Suppressor macrophage treated with lipopolysaccharide for 4 hours (primary cell): ENCODE data around the gene ZNF440.
"Not testable (repeated sequence)": the region's sequence is repeated elsewhere in the genome, so short reads cannot be mapped to it uniquely, and the experiment has no call there.

Experiments
- DNase-seq: peaks from one replicate; pipeline ENCODE4 v3.0.0-alpha.2; 2020

The ZNF440 gene

DNA sequence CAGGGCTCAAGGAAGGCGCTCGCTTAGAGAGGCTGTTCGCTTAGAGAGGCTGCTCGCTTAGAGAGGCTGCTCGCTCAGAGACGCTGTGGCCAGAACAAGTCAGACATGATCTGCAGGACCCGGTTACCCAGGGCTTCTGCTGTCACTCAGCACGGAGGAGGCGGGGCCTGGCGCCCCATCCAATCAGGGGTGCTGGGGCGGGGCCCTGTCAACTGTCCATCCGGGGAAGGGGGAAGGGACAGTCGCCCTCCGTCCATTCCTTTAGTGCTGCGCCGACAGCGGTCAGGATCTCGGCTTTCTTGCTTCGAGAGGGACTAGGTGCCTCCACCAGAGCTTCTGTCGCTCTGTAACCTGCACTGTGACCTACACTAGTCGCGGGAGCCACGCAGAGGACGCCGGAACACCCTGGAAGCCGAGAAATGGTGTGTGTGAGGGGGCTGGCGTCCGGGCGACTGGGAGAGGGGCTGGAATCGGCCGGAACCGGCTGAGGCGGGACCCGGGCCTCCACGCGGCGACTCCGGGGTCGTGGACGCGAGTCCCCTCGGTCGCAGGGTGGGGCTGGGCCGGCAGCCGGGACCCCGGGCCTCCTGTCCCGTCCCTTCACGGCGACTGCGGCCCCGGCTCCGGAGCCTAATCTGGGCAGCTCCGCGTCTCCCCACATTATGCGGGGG, at the start of gene ZNF440:
Gene ZNF440 (plus strand): TSS at position 245 of the 671 bp plus-strand sequence. CDS start 175 bp downstream, at position 420.
- peak; percentile 93 for DNase-seq

- peak; percentile 97 for DNase-seq
Measured at GRCh38 chr19:11766597-11767591, 47.2 kb upstream of the ZNF440 start, which contains the start of gene ZNF441. Gene ZNF441, plus strand, starts transcription at chr19:11767000. Its CDS starts 194 bp downstream, at chr19:11767194.

GRCh38 chr19:11767633-11768133, 46.4 kb upstream of the ZNF440 start:
- DNase-seq, result peak; percentile 16

- DNase-seq, result no peak
Measured at GRCh38 chr19:11769995-11770394, 44.1 kb upstream of the ZNF440 start.

GRCh38 chr19:11771520-11771919, 42.6 kb upstream of the ZNF440 start:
- not testable (repeated sequence) for DNase-seq

- not testable (repeated sequence) for DNase-seq
Measured at GRCh38 chr19:11776669-11777068, 37.4 kb upstream of the ZNF440 start.

DNA sequence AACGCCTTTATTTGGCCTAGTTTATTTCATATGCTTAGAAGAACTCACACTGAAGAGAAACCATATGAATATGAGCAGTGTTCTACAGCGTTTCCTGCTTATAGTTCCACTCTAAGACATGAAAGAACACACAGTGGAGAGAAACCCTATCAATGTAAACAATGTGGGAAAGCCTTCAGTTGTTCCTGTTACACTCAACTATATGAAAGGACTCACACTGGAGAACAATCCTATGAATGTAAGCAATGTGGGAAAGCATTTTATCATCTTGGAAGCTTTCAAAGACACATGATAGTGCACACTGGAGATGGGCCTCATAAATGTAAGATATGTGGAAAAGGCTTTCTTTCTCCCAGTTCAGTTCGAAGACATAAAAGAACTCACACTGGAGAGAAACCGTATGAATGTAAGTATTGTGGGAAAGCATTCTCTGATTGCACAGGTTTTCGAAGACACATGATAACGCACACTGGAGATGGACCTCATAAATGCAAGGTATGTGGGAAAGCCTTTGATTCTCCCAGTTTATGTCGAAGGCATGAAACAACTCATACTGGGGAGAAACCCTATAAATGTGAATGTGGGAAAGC, 33.5 kb upstream of the ZNF440 start:
- DNase-seq, result no peak

DNA sequence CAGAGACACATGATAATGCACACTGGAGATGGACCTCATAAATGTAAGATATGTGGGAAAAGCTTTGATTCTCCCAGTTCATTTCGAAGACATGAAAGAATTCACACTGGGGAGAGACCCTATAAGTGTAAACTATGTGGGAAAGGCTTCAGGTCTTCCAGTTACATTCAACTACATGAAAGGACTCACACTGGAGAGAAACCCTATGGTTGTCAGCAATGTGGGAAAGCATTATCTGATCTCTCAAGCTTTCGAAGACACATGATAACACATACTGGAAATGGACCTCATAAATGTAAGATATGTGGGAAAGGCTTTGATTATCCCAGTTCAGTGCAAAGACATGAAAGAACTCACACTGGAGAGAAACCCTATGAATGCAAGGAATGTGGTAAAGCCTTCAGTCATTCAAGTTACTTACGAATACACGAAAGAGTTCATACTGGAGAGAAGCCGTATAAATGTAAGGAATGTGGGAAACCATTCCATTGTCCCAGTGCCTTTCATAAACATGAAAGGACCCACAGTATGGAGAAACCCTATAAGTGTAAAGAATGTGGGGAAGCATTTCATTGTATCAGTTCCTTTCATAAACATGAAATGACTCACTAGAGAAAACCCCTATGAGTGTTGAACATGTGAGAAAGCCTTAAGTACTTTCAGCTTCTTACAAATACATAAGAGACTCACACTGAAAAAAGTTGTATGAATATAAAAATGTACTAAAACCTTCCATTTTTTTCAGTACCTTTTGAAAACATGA, 32.6 kb upstream of the ZNF440 start:
- no peak for DNase-seq

- DNase-seq, result no peak
Measured at GRCh38 chr19:11783767-11784166, 30.3 kb upstream of the ZNF440 start.

DNA sequence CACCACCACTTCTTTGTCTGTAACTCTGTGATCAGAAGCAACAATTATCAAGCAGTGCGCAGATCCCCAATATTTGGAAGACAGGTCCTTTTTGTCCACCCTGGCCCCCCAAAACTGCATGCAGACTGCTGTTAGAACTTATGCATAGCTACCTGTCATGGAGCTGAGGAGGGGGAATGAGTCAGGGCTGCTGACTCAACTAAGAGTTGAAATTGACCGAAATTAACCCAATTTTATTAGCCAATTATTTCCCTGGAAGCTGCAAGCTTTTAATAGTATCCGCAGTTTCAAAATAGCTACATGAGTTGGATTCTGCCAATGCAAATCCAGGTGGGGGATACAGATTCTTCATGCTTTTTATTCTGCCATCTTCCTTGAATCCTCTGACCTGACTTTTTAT, 29.7 kb upstream of the ZNF440 start:
- no peak for DNase-seq

GRCh38 chr19:11787536-11787935, 26.5 kb upstream of the ZNF440 start:
- DNase-seq, result no peak

- no peak for DNase-seq
Measured at GRCh38 chr19:11792942-11793341, 21.1 kb upstream of the ZNF440 start.

DNA sequence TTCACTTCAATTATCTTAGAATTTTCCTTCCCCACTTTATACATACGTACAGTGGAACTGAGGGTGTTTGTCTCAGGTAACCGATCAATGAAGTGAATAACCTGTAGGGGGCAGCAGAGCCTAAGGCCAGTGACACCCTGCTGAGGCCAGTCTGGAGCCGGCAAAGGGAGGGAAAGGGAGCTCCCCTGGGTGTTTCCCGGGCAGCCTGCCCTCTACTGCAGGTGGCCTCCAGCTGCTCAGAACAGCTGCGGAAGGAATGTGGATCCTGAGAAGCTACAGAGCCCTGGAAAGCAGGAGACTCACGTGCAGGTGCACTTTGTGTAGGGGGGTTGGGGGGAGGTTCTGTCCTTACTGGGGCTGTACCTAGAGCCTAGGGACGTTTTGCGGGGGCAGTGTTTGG, 16.6 kb upstream of the ZNF440 start:
- DNase-seq, result peak; percentile 90

GRCh38 chr19:11798391-11799330, 15.4 kb upstream of the ZNF440 start, which contains the start of gene ZNF491:
Gene ZNF491, plus strand, starts transcription at chr19:11798523. Its CDS starts 7,431 bp downstream, at chr19:11805954.
- DNase-seq, result peak; percentile 90

- no peak for DNase-seq
Measured at GRCh38 chr19:11806354-11807098, 7.5 kb upstream of the ZNF440 start.

- no peak for DNase-seq
Measured at GRCh38 chr19:11807099-11807380, 7.0 kb upstream of the ZNF440 start.

GRCh38 chr19:11813703-11814028, 407 bp upstream of the ZNF440 start:
- DNase-seq, result no peak

DNA sequence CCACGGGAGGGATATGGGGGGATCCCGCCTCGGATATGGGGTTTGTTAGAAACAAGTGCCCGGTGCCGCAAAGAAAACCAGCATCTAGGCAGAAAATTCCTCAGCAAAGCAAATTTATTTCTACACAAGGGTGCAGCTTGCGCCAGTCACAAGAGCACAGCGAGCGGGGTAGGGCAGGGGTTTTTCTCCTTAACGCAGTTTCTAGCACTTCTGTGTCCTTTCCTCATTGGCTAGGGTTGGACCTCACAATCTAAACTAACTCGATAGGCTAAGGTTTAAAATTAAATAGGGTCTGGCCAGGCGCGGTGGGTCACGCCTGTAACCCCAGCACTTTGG, 595 bp downstream of the ZNF440 start:
- DNase-seq, result peak; percentile 38

GRCh38 chr19:11821474-11822109, 7.5 kb downstream of the ZNF440 start:
- DNase-seq, result no peak
